Measurements from ENCODE around the gene SGSM1. TPM values are rescaled to one million over a fixed set of nuclear protein-coding genes. Genes with fewer than 3 reads are reported as not detected.
"Not testable (repeated sequence)": the region's sequence is repeated elsewhere in the genome, so short reads cannot be mapped to it uniquely, and the experiment has no call there.

The SGSM1 gene
- total RNA-seq, 1 experiment from 2014 or later, result 5.1 TPM

GRCh38 chr22:24905909-24906308 is 99.9 kb downstream of the SGSM1 start (continued):
- TF ChIP-seq ZBTB33 (IDR thresholded peaks at IDR 0.05; ENCODE audit: extremely low read depth, insufficient replicate concordance, low read length) (no peak), SRF (IDR thresholded peaks at IDR 0.05; ENCODE audit: low read depth) (no peak), POLR2A (IDR thresholded peaks at IDR 0.05; ENCODE audit: borderline replicate concordance, extremely low read depth, insufficient read depth, insufficient read length) (no peak)

- H3K4me1 ChIP-seq (ENCODE audit: control insufficient read depth in 1 of 2, insufficient read depth in 2 of 2, low read length in 2 of 2); BruUV-seq (replicated peaks); H3K27ac ChIP-seq (ENCODE audit: low read depth, low read length); H3K79me2 ChIP-seq (ENCODE audit: insufficient read depth, low read length); DNase-seq (ENCODE audit: low read depth, low spot score); H3K36me3 ChIP-seq (ENCODE audit: control insufficient read depth in 1 of 2, insufficient read depth in 2 of 2, low read length in 2 of 2); H3K4me2 ChIP-seq (ENCODE audit: low read length); H2AFZ ChIP-seq (ENCODE audit: low read depth, low read length, poor library complexity, severe bottlenecking); H4K20me1 ChIP-seq (ENCODE audit: insufficient read depth); H3K4me3 ChIP-seq (replicated peaks in 1 of 2; ENCODE audit: low read depth in 1 of 2, low read length in 2 of 2); H3K9ac ChIP-seq (ENCODE audit: low read length); intact Hi-C loops (cut with micrococcal nuclease); CTCF ChIA-PET; POLR2A ChIA-PET; ATAC-seq; H3K27me3 ChIP-seq (ENCODE audit: insufficient read depth, low read length); H3K9me2 ChIP-seq (ENCODE audit: insufficient read depth); RAD21 ChIA-PET (ENCODE audit: low non-redundant PET in 1 of 2, low total read pairs in 2 of 2, uncharacterized antibody in 2 of 2, unreplicated experiment in 2 of 2): not testable (repeated sequence)
- peaks cover 5 to 11% of the 10 kb centered on the region in 2 experiments; a peak in 3 of 4 replicates for H3K9me3 ChIP-seq (ENCODE audit: control insufficient read depth in 1 of 2, insufficient read depth in 1 of 2, low read depth in 1 of 2, low read length in 2 of 2)
These were observed 101.1 kb downstream of the SGSM1 start for GRCh38 chr22:24907101-24907500.

- no peaks in the 10 kb centered on the region for H4K20me1 ChIP-seq (ENCODE audit: insufficient read depth)
- H3K4me1 ChIP-seq (ENCODE audit: control insufficient read depth in 1 of 2, insufficient read depth in 2 of 2, low read length in 2 of 2), result no peaks in the 10 kb centered on the region
- H3K79me2 ChIP-seq (ENCODE audit: insufficient read depth, low read length), result no peaks in the 10 kb centered on the region
- H3K9me3 ChIP-seq (ENCODE audit: control insufficient read depth in 1 of 2, insufficient read depth in 1 of 2, low read depth in 1 of 2, low read length in 2 of 2), result no peaks in the 10 kb centered on the region
- POLR2A ChIA-PET, result no interaction called here
- H3K4me3 ChIP-seq (replicated peaks in 1 of 2; ENCODE audit: low read depth in 1 of 2, low read length in 2 of 2), result no peak overlapping the region
- CTCF ChIA-PET, result interaction anchor here (1.0 kb wide), 1 partner anchor 19 kb away, joined by 3 read pairs; no protein-coding TSS in a partner anchor
- H3K4me2 ChIP-seq (ENCODE audit: low read length), result no peak overlapping the region
- no peak overlapping the region for H3K9ac ChIP-seq (ENCODE audit: low read length)
- intact Hi-C loops (cut with micrococcal nuclease), result no loop called here
- no peak overlapping the region for H2AFZ ChIP-seq (ENCODE audit: low read depth, low read length, poor library complexity, severe bottlenecking)
- H3K36me3 ChIP-seq (ENCODE audit: control insufficient read depth in 1 of 2, insufficient read depth in 2 of 2, low read length in 2 of 2), result no peaks in the 10 kb centered on the region
- H3K27me3 ChIP-seq (ENCODE audit: insufficient read depth, low read length), result no peaks in the 10 kb centered on the region
- H3K27ac ChIP-seq (ENCODE audit: low read depth, low read length), result no peak overlapping the region
- ATAC-seq, result no peak
- no peak for DNase-seq (ENCODE audit: low read depth, low spot score)
- no TSS peak for BruUV-seq (replicated peaks)
- RAD21 ChIA-PET (ENCODE audit: low non-redundant PET in 1 of 2, low total read pairs in 2 of 2, uncharacterized antibody in 2 of 2, unreplicated experiment in 2 of 2), result no interaction called here
- H3K9me2 ChIP-seq (ENCODE audit: insufficient read depth), result no peaks in the 10 kb centered on the region
- TF ChIP-seq ZBTB33 (IDR thresholded peaks at IDR 0.05; ENCODE audit: extremely low read depth, insufficient replicate concordance, low read length) (no peak), CEBPB (IDR thresholded peaks at IDR 0.05; ENCODE audit: low read depth) (no peak), SP1 (IDR thresholded peaks at IDR 0.05; ENCODE audit: low read depth) (no peak), ZFX (IDR thresholded peaks at IDR 0.05) (no peak), EZH2phosphoT487 (IDR thresholded peaks at IDR 0.05; ENCODE audit: borderline replicate concordance) (no peak), REST (IDR thresholded peaks at IDR 0.05; ENCODE audit: low read depth) (no peak), SRF (IDR thresholded peaks at IDR 0.05; ENCODE audit: low read depth) (no peak), RAD21 (IDR thresholded peaks at IDR 0.05; ENCODE audit: low read depth) (no peak)
These were observed 114.0 kb downstream of the SGSM1 start for GRCh38 chr22:24920029-24920428.
